Keratinocyte (primary cell): ENCODE data around the gene TRABD2B. TPM values are rescaled to one million over a fixed set of nuclear protein-coding genes. Genes with fewer than 3 reads are reported as not detected.

Source experiments
- DNase-seq: peaks from one replicate; pipeline ENCODE4 v3.0.0-alpha.2; 2011; ENCODE audit warnings: low read depth, missing footprints, low spot score
- FAIRE-seq: peaks from 2 replicates; lab custom pipeline; 2011; peaks lifted over from hg19 to GRCh38; lab: Jason Lieb, UNC
- H2AFZ ChIP-seq: 2 replicates; pipeline ENCODE4 v1.6.0; 2012; ENCODE audit warnings: low read length, control low read depth, inconsistent platforms; ENCODE audit not compliant: control insufficient read depth
- H3K27ac ChIP-seq: 2 replicates; pipeline ENCODE4 v1.5.1; 2011; ENCODE audit warnings: low read length; ENCODE audit not compliant: control insufficient read depth, insufficient read depth
- H3K27me3 ChIP-seq: 3 replicates; pipeline ENCODE4 v1.6.0; 2011; ENCODE audit warnings: low read length; ENCODE audit not compliant: control insufficient read depth, insufficient read depth; ENCODE audit errors: extremely low read depth
- H3K36me3 ChIP-seq, 2 experiments: 2 replicates in 1 of 2; 3 replicates in 1 of 2; pipeline ENCODE4 v1.5.1; 2011; ENCODE audit warnings: low read length in 2 of 2, mild to moderate bottlenecking in 1 of 2; ENCODE audit not compliant: control insufficient read depth in 2 of 2, insufficient read depth in 2 of 2; ENCODE audit errors: extremely low read depth in 1 of 2
- H3K4me1 ChIP-seq: 3 replicates; pipeline ENCODE4 v1.5.1; 2011; ENCODE audit warnings: low read length; ENCODE audit not compliant: control insufficient read depth, insufficient read depth; ENCODE audit errors: extremely low read depth
- H3K4me2 ChIP-seq: 3 replicates; pipeline ENCODE4 v1.6.0; 2011; ENCODE audit warnings: low read depth, low read length; ENCODE audit not compliant: control insufficient read depth, insufficient read depth; ENCODE audit errors: extremely low read depth
- H3K4me3 ChIP-seq, 3 experiments: fragments of 200-600 bp in 1 of 3; sonication (generic) in 1 of 3; 2 replicates in 2 of 3; 3 replicates in 1 of 3; pipeline ENCODE4 v1.5.1; 2011 to 2016; ENCODE audit warnings: low read length in 3 of 3, mild to moderate bottlenecking in 3 of 3, control low read depth in 2 of 3, inconsistent platforms in 1 of 3, low read depth in 1 of 3, mixed read lengths in 1 of 3, mixed run types in 1 of 3, moderate library complexity in 1 of 3; ENCODE audit not compliant: control insufficient read depth in 2 of 3, insufficient read depth in 2 of 3; ENCODE audit errors: extremely low read depth in 1 of 3
- H3K79me2 ChIP-seq: 2 replicates; pipeline ENCODE4 v1.6.0; 2012; ENCODE audit warnings: low read length; ENCODE audit not compliant: control insufficient read depth, insufficient read depth
- H3K9ac ChIP-seq: 3 replicates; pipeline ENCODE4 v1.6.0; 2011; ENCODE audit warnings: low read length; ENCODE audit not compliant: control insufficient read depth, insufficient read depth; ENCODE audit errors: extremely low read depth
- H3K9me1 ChIP-seq: 3 replicates; pipeline ENCODE4 v1.6.0; 2011; ENCODE audit warnings: low read length; ENCODE audit not compliant: control insufficient read depth, insufficient read depth; ENCODE audit errors: extremely low read depth
- H3K9me3 ChIP-seq: 2 replicates; pipeline ENCODE4 v1.5.1; 2012; ENCODE audit warnings: low read depth, low read length; ENCODE audit not compliant: control insufficient read depth
- H4K20me1 ChIP-seq: 3 replicates; pipeline ENCODE4 v1.6.0; 2011; ENCODE audit warnings: low read length; ENCODE audit not compliant: control insufficient read depth, insufficient read depth; ENCODE audit errors: extremely low read depth
- CTCF ChIP-seq, 3 experiments: IDR thresholded peaks in 1 of 3; conservative IDR thresholded peaks in 1 of 3; optimal IDR thresholded peaks in 1 of 3; 2 replicates in 2 of 3; 3 replicates in 1 of 3; pipeline versions ENCODE3 to v1.5.1; 2011; ENCODE audit warnings: low read length in 3 of 3, mild to moderate bottlenecking in 3 of 3, moderate library complexity in 2 of 3, control low read depth in 1 of 3, inconsistent platforms in 1 of 3; ENCODE audit not compliant: insufficient read depth in 2 of 3; ENCODE audit errors: extremely low read depth in 1 of 3
- EZH2 ChIP-seq: IDR thresholded peaks from one replicate; pipeline ENCODE4 v1.6.1; 2012; ENCODE audit warnings: inconsistent platforms, mild to moderate bottlenecking, low read length, moderate library complexity
- dilution Hi-C: fragments of 300-500 bp; cut with MboI; formaldehyde crosslinking; loops from one replicate; pipeline ENCODE4 v1.7.0; 2020; ENCODE audit warnings: low sequenced_read_pairs; ENCODE audit not compliant: extremely low pct_ligation_motif_present
- polyA plus RNA-seq, 5 experiments: library from polyadenylated mRNA; depleted of rRNA in 3 of 5; stranded (reverse) in 3 of 5; stranded (forward) in 1 of 5; unstranded in 1 of 5; fragments of >200 nt; gene quantifications; 1 replicate in 1 of 5; 2 replicates in 3 of 5; 3 replicates in 1 of 5; pipeline versions ENCODE4 v1.2.1 to v1.2.3, GENCODE V29; 2011 to 2012; ENCODE audit warnings: missing spikeins in 2 of 5, low read depth in 1 of 5, low replicate concordance in 1 of 5

The TRABD2B gene
- polyA plus RNA-seq, 1 donor (not counting 4 experiments of a cell fraction or from before 2014, with no cell fraction given): 0.13 TPM

- Histone ChIP-seq H3K79me2 (no peaks in the 10 kb centered on the region), H3K4me3 (no peak overlapping the region), H3K9me3 (no peaks in the 10 kb centered on the region), H3K27me3 (no peaks in the 10 kb centered on the region), H4K20me1 (no peaks in the 10 kb centered on the region), H3K4me1 (peaks cover 14% of the 10 kb centered on the region), H2AFZ (no peak overlapping the region), H3K36me3 (no peaks in the 10 kb centered on the region), H3K9me1 (no peaks in the 10 kb centered on the region), H3K9ac (no peak overlapping the region), H3K4me2 (peak overlapping the region; percentile 31), H3K27ac (no peak overlapping the region)
- TF ChIP-seq CTCF (optimal IDR thresholded peaks at IDR 0.05 in 1 of 3, IDR thresholded peaks at IDR 0.05 in 1 of 3, conservative IDR thresholded peaks at IDR 0.05 in 1 of 3; ENCODE audit: extremely low read depth in 1 of 3, insufficient read depth in 2 of 3, low read length in 3 of 3) (no peak), EZH2 (no peak)
- FAIRE-seq (peak; percentile 85), DNase-seq (no peak)
- dilution Hi-C loops: no loop called here
Observed at GRCh38 chr1:47941609-47942239, 55.5 kb downstream of the TRABD2B start.

- Histone ChIP-seq H4K20me1 (no peaks in the 10 kb centered on the region), H3K4me2 (no peak overlapping the region), H3K27ac (no peak overlapping the region), H3K27me3 (no peaks in the 10 kb centered on the region), H3K36me3 (no peaks in the 10 kb centered on the region), H3K4me3 (no peak overlapping the region), H3K9ac (no peak overlapping the region), H3K9me1 (no peaks in the 10 kb centered on the region), H3K79me2 (no peaks in the 10 kb centered on the region), H3K9me3 (no peaks in the 10 kb centered on the region), H2AFZ (no peak overlapping the region), H3K4me1 (peaks cover 14% of the 10 kb centered on the region)
- no peak for DNase-seq
- dilution Hi-C loops: no loop called here
- TF ChIP-seq EZH2 (no peak), CTCF (optimal IDR thresholded peaks at IDR 0.05 in 1 of 3, IDR thresholded peaks at IDR 0.05 in 1 of 3, conservative IDR thresholded peaks at IDR 0.05 in 1 of 3; ENCODE audit: extremely low read depth in 1 of 3, insufficient read depth in 2 of 3, low read length in 3 of 3) (no peak)
- no peak for FAIRE-seq
Observed at GRCh38 chr1:47940779-47941178, 56.4 kb downstream of the TRABD2B start.
